GM10266 (cell line): Measurements from ENCODE around the gene VAV3.
"Not testable (repeated sequence)": the region's sequence is repeated elsewhere in the genome, so short reads cannot be mapped to it uniquely, and the experiment has no call there.

Source experiments
- DNase-seq: peaks from one replicate; pipeline ENCODE4 v3.0.0; 2012; ENCODE audit errors: extremely low spot score
- CTCF ChIP-seq: IDR thresholded peaks from 2 replicates; pipeline ENCODE4 v1.5.1; 2012; ENCODE audit warnings: mild to moderate bottlenecking, low read depth; ENCODE audit not compliant: control insufficient read depth, insufficient read depth; ENCODE audit errors: missing control alignments

The VAV3 gene

DNA sequence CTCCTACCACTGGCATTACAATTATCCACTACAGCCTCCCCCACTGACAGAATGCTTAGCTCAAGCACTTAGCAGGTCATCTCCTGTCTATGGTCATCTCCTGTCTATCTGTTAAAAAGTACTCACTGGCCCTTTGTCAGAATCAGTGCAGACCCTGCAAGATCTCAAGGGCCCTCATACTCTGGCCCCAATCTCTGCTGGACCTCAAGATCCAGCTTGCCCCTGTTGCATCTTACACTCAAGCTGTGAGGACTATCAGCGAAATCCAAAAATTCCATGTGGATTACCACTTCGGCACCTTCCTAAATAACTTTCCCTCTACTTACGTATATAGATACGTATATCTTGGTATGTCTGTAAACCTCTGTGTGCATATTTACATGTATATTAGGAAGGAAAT, 101.6 kb downstream of the VAV3 start:
- no peak for DNase-seq
- TF ChIP-seq CTCF: no peak

DNA sequence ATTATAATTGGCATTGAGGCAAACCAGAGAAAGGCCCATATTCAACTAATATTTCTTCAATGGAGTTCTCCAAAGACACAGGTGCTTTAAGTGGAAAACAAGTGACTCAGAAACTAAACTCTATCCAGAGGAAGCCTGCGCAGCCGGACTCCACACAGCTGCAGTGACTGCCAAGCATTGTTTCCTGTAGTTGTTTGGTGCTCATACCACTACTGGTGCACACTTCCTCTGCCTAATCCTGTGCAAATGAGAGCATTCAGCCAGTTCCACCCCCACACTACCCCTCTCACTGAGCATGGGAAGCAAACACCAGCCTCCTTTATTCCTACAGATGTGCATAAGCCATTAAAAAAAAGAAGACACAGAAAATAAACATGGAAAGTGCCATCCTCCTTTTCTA, 102.9 kb downstream of the VAV3 start:
- no peak for DNase-seq

DNA sequence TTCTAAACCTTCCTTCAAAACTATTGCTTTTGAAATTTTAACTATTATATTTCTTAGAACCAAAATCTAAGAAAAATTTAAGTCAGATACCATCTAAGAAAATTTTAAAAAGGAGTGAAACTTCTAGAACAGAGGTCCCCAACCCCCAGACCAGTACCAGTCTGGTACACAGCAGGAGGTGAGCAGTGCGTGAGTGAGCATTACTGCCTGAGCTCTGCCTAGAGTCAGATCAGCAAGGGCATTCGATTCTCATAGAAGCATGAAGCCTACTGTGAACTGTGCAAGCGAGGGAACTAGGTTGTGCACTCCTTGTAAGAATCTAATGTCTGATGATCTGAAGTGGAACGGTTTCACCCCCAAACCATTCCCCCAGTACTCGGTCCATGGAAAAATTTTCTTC, 106.7 kb downstream of the VAV3 start:
- no peak for DNase-seq
- TF ChIP-seq CTCF: no peak

More for the DNA sequence above, 102.9 kb downstream of the VAV3 start:
- no peak for TF ChIP-seq CTCF

DNA sequence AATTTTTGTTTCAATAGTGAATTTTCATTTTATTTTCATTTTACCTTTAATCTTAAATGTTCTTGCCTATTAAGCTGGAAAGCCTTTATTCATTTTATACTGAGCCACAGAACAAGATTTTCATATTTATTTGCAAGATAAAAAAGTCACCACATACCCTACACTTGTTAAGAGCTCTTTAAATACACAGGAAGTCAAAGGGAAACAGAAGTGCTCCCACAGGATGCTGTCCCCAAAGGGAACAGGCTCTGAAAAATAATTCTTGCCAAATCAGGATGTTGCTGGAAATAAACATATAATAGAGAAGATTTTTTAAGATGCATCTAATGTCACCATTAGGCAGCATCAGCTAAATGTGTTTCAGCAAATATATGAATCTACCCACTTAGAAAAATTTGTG, 113.6 kb downstream of the VAV3 start:
- TF ChIP-seq CTCF: no peak
- no peak for DNase-seq

DNA sequence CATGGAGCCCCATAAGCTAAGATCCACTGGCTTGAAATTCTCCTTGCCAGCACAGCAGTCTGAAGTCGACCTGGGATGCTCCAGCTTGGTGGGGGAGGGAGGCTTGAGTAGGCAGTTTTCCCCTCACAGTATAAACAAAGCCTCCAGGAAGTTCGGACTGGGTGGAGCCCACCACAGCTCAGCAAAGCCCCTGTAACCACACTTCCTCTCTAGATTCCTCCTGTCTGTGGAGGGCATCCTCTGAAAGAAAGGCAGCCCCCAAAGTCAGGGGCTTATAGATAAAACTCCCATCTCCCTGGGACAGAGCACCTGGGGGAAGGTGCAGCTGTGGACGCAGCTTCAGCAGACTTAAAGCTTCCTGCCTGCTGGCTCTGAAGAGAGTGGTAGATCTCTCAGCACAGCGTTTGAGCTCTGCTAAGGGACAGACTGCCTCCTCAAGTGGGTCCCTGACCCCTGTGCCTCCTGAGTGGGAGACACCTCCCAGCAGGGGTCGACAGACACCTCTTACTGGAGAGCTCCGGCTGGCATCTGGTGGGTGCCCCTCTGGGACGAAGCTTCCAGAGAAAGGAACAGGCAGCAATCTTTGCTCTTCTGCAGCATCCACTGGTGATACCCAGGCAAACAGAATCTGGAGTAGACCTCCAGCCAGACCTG, 120.3 kb downstream of the VAV3 start:
- DNase-seq: not testable (repeated sequence)

DNA sequence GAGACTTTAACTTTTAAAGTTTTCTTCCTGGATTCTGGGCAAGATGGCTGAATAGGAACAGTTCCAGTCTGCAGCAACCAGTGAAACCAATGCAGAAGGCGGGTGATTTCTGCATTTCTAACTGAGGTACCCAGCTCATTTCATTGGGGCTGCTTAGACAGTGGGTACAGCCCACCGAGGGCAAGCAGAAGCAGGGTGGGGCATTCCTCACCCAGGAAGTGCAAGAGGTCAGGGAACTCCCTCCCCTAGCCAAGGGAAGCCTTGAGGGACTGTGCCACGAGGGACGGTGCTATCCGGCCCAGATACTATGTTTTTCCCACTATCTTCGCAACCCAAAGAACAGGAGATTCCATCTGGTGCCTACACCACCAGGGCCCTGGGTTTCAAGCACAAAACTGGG, 121.0 kb downstream of the VAV3 start:
- TF ChIP-seq CTCF: no peak
- DNase-seq: no peak

DNA sequence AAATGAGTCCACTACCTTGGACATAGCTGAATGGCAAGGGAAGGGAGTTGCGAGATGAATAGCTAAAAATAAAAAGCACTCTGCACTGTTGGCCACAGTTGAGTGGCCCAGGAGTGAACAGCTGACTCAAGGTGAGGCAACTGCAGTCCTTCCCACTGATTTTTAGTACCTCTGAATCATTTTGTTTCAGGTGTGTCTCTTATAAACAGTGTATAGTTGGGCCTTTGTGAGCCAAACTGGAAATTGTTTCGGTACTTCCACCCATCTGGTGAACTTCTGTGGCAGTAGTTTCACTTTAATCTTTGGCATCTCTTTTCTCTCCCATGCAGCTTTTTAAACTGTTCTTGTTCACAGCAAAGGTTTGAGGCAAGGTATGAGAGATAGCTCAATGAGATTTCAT, 122.7 kb downstream of the VAV3 start:
- TF ChIP-seq CTCF: no peak
- no peak for DNase-seq

DNA sequence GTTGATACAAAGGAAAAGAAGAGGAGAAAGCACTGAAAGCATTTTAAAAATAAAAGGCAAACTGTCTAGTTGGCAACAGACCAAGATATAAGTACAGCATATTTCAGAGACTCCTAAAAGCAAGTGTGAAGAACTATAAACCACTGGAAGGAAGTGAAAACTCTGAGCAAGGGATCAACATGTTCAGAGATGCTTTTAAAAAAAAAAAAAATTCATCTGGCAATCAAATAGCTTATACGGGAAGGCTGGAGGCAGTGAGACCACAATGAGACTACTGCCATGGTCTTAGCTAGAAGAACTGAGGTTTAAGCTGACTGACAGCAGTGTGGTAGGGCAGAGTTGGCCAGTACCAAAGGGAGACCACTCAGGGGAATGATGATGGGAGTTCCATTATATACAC, 124.3 kb downstream of the VAV3 start:
- no peak for TF ChIP-seq CTCF
- no peak for DNase-seq
